NCI-H2196 (cell line): Measurements from ENCODE around the gene CD84.
"Not testable (repeated sequence)": the region's sequence is repeated elsewhere in the genome, so short reads cannot be mapped to it uniquely, and the experiment has no call there.

Experiments
- DNase-seq: peaks from one replicate; lab custom pipeline; 2025; ENCODE audit not compliant: unreplicated experiment; lab: John Stamatoyannopoulos, UW

Gene CD84

DNA sequence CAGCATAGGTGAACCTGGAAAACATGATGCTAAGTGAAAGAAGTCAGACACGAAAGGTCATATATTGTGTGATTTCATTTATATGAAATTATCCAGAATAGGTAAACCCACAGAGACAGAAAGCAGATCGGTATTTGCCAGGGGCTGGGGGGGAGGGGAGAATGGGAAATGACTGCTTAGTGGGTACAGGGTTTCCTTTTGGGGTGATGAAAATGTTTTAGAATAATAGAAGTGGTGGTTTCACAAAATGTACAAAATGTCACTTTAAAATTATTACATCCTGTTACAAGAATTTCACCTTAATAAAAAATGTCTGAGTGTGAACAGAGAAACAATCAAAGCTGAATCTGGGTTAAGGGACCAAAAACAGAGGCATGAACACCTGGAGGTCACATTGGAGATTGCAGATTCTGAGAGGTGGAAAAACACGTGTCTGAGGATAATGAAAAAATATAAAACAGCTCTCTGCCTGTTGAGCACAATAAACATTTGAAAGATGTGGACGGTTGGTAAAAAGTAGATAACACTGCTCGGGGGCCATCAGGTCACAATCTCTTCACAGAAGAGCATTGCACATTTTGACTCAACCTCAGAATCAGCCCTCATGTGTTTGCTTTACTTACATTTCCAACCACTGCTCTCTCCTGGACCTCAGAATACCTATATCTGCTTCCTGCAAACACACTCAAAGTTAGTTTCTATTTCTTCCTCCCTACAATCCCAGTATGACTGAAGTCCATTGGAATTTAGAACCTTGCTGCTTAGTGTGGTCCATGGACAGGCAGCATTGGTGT, 59.5 kb downstream of the CD84 start:
- DNase-seq: no peak

DNA sequence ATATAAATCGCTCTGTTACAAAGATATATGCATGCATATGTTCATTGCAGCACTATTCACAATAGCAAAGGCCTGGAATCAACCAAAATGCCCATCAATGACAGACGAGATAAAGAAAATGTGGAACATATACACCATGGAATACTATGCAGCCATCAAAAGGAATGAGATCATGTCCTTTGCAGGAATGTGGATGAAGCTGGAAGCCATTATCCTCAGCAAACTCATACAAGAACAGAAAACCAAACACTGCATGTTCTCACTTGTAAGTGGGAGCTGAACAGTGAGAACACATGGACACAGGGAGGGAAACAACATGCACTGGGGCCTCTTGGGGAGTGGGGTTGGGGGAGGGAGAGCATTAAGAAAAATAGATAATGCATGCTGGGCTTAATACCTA, 61.8 kb downstream of the CD84 start:
- not testable (repeated sequence) for DNase-seq

DNA sequence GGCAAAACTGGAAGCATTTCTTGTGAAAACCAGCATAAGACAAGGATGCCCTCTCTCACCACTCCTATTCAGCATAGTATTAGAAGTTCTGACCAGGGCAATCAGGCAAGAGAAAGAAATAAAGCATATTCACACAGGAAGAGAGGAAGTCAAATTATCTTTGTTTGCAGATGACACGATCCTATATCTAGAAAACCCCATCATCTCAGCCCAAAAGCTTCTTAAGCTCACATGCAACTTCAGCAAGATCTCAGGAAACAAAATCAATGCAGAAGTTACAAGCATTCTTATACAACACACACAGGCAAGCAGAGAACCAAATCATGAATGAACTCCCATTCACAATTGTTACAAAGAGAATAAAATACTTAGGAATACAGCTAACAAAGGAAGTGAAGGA, 63.4 kb downstream of the CD84 start:
- not testable (repeated sequence) for DNase-seq

DNA sequence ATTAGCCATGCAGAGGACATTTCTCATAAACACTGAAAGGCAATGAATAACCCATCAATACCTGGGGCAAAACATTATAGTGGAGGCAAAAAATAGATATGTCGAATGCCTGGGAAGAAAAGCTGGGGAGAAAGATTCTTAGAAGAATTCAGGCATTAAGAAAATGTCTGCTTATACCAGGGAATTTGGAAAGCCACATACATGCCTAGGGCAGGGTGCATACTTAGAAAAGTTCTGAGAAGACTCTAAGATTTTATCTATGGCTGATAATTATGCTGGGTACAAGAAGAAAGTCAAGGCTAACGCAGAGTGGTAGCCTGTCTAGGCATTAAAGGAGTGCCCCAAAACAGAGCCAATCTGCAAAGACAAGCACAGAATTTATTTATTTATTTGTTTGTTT, 74.6 kb downstream of the CD84 start:
- no peak for DNase-seq

DNA sequence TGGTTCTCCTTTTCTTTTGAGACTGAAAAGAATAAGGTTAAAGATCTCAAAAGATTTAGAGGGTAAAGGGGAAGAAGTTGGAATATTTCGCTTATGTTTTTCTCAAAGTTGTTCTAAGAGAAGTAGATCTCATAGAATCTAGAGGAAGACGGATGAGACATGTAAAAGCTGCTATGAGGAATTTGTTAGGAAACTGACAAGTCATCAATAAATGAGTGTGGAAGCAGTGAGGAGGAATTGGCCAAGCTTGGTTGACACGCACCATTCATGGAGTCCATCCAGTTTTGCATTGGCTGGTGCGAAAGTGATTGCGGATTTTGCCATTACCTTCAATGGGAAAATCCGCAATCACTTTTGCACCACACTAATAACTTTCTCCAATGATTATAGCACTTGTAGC, 76.2 kb downstream of the CD84 start:
- no peak for DNase-seq

DNA sequence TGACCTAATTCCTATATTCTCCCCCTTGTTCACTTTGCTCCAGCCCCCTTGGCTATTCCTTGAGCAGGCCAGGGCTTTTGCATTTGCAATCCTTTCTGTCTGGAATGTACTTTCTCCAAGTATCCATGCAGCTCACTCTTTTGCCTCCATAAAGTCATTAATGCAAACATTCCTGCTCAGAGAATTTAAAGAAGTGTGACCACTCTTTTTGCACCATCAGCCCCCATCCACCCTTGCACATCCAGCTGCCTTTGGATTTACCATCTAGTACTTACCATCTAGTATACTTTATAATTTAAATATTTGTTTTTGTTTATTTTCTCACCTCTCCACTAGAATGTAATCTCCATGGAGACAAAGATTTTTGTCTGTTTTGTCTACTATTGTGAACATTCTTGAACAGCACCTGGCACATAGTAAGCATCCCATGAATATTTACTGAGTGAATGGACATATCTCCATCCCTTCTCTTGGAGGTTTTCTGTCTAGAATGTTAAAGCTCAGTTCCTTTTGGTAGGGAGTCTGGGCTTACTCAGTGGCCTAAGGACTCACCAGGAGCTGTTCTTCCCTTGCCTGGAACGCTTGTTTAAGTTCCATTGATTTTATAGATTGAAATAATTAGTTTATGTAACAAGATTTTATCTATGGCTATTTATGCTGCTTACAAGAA, 78.8 kb downstream of the CD84 start:
- DNase-seq: no peak

DNA sequence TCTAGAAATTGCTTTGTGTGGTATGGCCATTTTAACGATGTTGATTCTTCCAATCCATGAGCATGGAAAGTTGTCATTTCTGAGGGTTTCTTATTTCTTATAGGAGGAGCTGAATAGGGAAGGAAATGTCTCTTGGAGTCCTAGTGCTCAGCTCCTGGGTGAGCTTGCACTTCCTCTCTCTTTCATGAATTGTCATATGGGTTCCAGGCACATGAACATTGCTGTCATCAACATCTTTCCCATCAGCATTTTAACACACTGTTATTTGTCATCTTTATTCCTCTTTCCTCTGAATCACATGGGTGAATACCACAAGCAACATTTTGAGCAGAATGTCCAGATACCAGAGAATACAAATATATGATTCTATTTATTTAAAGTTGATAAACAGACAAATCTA, 79.7 kb downstream of the CD84 start:
- DNase-seq: no peak

DNA sequence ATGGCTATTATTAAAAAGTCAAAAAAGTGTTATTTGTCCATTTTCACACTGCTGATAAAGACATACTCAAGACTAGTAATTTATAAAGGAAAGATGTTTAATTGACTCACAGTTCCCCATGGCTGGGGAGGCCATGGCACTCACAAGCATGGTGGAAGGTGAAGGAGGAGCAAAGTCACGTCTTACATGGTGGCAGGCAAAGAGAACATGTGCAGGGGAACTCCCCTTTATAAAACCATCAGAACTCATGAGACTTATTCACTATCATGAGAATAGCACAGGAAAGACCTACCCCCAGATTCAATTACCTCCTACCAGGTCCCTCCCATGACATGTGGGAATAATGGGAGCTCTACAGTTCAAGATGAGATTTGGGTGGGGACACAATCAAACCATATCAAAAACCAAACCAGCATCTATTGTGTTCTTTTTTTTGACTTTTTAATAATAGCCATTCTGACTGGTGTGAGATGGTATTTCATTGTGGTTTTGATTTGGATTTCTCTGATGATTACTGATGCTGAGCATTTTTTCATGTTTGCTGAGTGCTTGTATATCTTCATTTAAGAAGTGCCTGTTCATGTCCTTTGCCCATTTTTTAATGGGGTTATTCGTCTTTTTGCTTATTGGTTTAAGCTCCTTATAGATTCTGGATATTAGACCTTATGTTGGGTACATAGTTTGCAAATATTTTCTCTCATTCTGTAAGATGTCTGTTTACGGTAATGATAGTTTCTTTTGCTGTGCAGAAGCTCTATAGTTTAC, 80.8 kb downstream of the CD84 start:
- DNase-seq: not testable (repeated sequence)

DNA sequence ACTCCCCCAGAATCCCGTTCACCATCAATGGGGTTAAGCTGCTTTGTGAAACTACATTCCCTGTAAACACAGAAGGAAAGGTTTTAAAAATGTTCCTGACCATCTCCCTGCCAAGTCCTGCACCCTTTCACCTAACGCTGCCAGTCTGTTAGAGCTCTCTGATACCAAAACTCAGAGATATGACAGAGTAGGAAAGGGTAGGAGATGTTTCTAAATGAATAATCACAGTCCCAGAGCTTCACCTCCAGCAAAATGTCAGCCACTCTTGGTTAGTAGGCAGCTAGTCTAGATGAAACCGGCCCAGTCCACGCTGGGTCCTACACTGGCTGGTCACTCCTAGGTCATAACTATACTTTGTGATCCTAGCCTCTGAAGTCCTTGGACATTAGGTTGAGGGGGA, 83.0 kb downstream of the CD84 start:
- DNase-seq: no peak

DNA sequence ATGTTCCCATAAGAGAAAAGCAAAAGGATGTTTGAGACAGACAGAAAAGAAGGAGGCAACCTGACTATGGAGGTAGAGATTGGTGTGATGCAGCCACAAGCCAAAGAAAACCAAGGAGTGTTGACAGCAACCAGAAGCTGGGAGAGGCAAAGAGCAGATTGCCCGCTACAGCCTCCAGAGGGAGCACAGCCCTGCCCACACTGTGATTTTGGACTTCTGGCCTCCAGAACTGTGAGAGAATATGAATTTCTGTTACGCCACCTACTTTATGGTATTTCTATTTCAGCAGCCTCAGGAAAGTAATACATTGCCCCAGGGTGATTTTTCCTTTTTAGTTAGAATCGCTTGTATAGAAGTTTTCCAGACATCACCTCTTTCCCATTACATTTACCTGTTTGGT, 84.7 kb downstream of the CD84 start:
- DNase-seq: no peak

DNA sequence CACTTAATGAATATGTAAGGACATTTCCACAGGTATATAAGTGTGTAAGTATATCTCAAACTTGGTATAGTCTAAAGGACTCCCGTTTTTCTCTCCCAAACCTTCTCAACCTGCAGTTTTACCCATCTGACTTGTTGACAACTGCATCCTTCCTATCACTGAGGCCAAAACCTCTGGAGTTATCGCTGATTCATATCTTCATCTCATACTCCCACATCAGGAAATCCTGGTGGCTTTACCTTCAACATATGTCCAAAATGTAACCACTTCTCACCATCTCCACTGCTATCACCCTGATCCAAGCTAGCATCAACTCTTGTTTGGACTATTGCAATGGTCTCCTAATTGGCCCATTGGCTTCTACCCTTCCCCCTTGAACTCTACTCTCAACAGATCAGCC, 86.7 kb downstream of the CD84 start:
- DNase-seq: no peak

DNA sequence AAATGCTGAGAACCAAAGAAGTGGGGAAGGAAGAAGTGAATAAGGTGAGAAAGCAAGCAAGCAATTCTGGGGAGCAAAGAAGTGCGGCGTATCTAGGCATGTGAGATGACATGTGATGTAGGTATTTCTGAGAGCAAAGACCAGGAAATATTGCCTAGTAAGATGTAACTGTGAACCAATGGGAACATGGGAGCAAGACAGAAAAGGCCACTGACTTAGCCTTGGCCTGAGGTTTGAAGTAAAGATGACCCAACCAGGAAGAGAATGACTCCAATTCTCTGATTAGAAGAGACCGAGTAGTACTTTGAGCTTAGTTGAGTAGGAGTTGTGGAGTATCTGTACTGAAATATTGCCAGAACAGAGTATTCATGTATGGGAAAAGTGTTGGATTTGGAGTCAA, 87.3 kb downstream of the CD84 start:
- no peak for DNase-seq
